WTC11 (cell line): ENCODE measurements around the gene RIGI.

Experiments used
- CTCF ChIP-seq: fragments of 200-600 bp; IDR thresholded peaks from 2 replicates; pipeline ENCODE4 v1.8.0; 2022; ENCODE audit warnings: antibody characterized with exemption
- NR2C2 ChIP-seq: sonication (generic); formaldehyde crosslinking; IDR thresholded peaks from 2 replicates; pipeline ENCODE4 v1.8.0; 2022; ENCODE audit warnings: mild to moderate bottlenecking, missing genetic modification reagents
- OVOL2 ChIP-seq: fragments of 250-450 bp; sonication (Bioruptor Pico); IDR thresholded peaks from 2 replicates; pipeline ENCODE4 v1.9.0; 2021; ENCODE audit warnings: mild to moderate bottlenecking, borderline replicate concordance
- ZNF423 ChIP-seq: fragments of 250-450 bp; sonication (Bioruptor Pico); IDR thresholded peaks from 2 replicates; pipeline ENCODE4 v2.1.2; 2022; ENCODE audit warnings: mild to moderate bottlenecking, moderate library complexity
- ZNF512 ChIP-seq: sonication (generic); formaldehyde crosslinking; IDR thresholded peaks from 2 replicates; pipeline ENCODE4 v1.8.1; 2022; ENCODE audit warnings: missing genetic modification reagents, borderline replicate concordance
- TF ChIP-seq, protein P1 (sequence below): sonication (generic); formaldehyde crosslinking; IDR thresholded peaks from 2 replicates; pipeline ENCODE4 v1.8.1; 2022; ENCODE audit warnings: low read depth, missing genetic modification reagents, borderline replicate concordance

DNA sequence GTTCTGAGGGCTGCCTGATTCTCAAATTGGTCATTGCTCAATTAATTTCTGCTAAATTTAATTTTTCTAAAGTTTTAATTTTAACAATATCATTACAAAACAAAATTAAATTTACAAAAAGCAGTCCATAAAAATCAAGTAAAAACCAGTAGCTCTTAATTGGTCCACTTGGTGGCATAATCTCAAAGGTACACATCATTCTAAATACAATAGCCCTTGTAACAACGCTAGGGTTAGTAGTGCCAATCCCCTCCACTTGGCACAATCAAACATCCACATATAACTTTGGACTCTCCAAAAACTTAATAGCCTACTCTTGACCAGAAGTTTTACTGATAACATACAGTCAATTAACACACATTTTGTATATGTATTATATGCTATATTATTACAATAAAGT is 48.9 kb upstream of the RIGI start:
- TF ChIP-seq CTCF = no peak
- TF ChIP-seq, protein P1, sequence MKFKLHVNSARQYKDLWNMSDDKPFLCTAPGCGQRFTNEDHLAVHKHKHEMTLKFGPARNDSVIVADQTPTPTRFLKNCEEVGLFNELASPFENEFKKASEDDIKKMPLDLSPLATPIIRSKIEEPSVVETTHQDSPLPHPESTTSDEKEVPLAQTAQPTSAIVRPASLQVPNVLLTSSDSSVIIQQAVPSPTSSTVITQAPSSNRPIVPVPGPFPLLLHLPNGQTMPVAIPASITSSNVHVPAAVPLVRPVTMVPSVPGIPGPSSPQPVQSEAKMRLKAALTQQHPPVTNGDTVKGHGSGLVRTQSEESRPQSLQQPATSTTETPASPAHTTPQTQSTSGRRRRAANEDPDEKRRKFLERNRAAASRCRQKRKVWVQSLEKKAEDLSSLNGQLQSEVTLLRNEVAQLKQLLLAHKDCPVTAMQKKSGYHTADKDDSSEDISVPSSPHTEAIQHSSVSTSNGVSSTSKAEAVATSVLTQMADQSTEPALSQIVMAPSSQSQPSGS (CRISPR knock-in tag) = no peak
- TF ChIP-seq NR2C2 = no peak
- no peak for TF ChIP-seq ZNF512 (CRISPR knock-in tag)
- TF ChIP-seq OVOL2 (CRISPR knock-in tag) = no peak
- TF ChIP-seq ZNF423 (CRISPR knock-in tag) = no peak
